ENCODE results near the gene FOXP2.

DNA sequence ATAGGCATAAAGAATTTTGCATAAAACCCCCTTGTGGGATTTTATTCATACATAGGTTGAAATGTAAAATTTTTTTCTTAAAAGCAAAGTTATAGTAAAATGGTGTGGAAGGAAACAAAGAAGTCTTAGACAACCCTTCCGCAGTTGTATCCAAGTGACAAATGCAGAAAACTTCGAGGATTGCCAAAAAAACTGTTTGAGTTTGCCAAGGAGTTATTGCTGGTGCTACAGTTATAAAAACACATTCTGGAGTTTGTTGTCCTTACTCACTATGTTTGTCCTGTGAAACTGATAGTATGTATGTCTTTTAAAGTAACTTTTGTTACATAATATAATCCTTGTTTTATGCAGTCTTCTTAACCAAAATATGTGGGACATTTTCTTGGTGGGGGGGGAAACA lies 120.3 kb downstream of the FOXP2 start:
- TF ChIP-seq YY1 (IDR thresholded peaks at IDR 0.05; ENCODE audit: borderline replicate concordance in 1 of 3, control insufficient read depth in 1 of 3, extremely low read depth in 1 of 3, insufficient read depth in 3 of 3, insufficient read length in 1 of 3, insufficient replicate concordance in 2 of 3, low read depth in 1 of 3, low read length in 2 of 3), result no peak
- TF ChIP-seq CEBPB (tag; IDR thresholded peaks at IDR 0.05), result no peak
- TF ChIP-seq, protein P1, sequence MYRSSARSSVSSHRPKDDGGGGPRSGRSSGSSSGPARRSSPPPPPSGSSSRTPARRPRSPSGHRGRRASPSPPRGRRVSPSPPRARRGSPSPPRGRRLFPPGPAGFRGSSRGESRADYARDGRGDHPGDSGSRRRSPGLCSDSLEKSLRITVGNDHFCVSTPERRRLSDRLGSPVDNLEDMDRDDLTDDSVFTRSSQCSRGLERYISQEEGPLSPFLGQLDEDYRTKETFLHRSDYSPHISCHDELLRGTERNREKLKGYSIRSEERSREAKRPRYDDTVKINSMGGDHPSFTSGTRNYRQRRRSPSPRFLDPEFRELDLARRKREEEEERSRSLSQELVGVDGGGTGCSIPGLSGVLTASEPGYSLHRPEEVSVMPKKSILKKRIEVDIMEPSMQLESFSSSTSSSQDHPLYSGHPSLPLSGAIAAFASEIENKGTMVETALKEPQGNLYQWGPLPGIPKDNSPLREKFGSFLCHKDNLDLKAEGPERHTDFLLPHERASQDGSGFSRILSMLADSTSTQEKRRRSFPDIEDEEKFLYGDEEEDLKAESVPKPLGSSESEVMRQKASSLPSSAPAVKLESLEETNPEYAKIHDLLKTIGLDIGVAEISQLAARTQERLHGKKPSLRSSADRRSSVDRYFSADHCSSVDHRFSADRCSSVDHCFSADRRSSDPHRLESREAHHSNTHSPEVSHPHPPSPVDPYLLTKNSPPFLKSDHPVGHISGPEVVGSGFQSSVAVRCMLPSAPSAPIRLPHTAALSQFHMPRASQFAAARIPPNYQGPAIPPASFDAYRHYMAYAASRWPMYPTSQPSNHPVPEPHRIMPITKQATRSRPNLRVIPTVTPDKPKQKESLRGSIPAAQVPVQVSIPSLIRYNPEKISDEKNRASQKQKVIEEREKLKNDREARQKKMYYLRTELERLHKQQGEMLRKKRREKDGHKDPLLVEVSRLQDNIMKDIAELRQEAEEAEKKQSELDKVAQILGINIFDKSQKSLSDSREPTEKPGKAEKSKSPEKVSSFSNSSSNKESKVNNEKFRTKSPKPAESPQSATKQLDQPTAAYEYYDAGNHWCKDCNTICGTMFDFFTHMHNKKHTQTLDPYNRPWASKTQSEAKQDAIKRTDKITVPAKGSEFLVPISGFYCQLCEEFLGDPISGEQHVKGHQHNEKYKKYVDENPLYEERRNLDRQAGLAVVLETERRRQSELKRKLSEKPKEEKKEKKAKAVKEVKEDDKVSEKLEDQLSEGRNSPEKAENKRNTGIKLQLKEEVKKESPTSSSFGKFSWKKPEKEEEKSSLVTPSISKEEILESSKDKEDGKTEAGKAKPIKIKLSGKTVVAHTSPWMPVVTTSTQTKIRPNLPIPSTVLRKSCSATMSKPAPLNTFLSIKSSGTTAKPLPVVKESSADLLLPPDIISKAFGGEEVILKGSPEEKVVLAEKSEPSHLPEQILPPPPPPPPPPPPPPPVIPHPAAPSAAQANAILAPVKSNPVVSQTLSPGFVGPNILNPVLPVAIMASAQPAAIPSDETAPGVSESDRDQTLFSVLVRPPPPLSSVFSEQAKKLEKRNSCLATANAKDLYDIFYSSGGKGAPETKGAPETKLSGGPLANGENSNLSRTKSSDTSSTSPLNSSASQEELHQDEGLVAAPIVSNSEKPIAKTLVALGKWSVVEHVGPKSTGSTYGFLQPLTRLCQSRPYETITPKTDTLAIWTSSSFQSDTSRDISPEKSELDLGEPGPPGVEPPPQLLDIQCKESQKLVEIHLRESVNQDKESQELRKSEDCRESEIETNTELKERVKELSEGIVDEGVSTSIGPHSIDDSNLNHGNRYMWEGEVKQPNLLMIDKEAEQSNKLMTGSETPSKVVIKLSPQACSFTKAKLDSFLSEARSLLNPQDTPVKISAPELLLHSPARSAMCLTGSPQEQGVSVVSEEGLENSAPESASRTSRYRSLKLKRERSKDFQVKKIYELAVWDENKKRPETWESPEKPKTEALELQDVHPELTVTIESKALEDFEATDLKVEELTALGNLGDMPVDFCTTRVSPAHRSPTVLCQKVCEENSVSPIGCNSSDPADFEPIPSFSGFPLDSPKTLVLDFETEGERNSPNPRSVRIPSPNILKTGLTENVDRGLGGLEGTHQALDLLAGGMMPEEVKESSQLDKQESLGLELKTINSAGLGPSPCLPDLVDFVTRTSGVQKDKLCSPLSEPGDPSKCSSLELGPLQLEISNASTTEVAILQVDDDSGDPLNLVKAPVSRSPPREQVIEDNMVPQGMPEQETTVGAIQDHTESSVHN (IDR thresholded peaks at IDR 0.05; ENCODE audit: borderline replicate concordance in 1 of 2, low read depth in 1 of 2), result no peak
